Panc1 (cell line): Measurements from ENCODE around the gene AMN.

Source experiments
- POLR2AphosphoS5 ChIP-seq: IDR thresholded peaks from 2 replicates; pipeline ENCODE4 v1.6.1; 2012; ENCODE audit warnings: mild to moderate bottlenecking, low read depth, low read length, moderate library complexity
- SIN3A ChIP-seq: IDR thresholded peaks from 2 replicates; pipeline ENCODE4 v1.6.1; 2012; ENCODE audit warnings: low read depth, mild to moderate bottlenecking, low read length, moderate library complexity, borderline replicate concordance; ENCODE audit not compliant: insufficient read depth
- TCF7L2 ChIP-seq: IDR thresholded peaks from 2 replicates; pipeline ENCODE4 v1.6.1; 2011; ENCODE audit warnings: mild to moderate bottlenecking, low read depth, low read length, inconsistent platforms
- TF ChIP-seq, protein P1 (sequence below): fragments of 450-650 bp; IDR thresholded peaks from 2 replicates; pipeline ENCODE4 v1.5.1; 2017; ENCODE audit warnings: mild to moderate bottlenecking
- TF ChIP-seq, protein P2 (sequence below), 2 experiments: IDR thresholded peaks; 2 replicates each; pipeline ENCODE4 v1.6.1; 2011 to 2012; ENCODE audit warnings: low read depth in 2 of 2, control low read depth in 1 of 2, low read length in 1 of 2, mild to moderate bottlenecking in 1 of 2, moderate library complexity in 1 of 2; ENCODE audit not compliant: insufficient read depth in 1 of 2

DNA sequence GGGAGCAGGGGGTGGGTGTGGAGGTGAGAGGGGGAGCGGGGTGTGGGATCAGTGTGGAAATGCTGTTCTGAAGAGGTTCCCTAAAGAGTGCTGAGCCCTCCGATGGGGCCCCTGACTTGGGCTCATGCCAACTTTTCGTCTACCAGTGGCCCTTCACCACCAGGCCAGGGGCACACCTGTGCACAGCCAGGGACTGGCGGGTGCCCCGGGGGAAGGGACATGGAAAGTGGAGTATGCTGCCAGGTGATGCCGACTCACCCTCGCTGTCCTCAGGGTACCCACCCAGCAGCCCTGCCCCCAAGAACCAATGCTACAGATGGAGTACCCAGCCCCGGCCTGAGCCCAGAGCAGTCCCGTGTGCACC, 26.2 kb downstream of the AMN start:
- TF ChIP-seq, protein P1, sequence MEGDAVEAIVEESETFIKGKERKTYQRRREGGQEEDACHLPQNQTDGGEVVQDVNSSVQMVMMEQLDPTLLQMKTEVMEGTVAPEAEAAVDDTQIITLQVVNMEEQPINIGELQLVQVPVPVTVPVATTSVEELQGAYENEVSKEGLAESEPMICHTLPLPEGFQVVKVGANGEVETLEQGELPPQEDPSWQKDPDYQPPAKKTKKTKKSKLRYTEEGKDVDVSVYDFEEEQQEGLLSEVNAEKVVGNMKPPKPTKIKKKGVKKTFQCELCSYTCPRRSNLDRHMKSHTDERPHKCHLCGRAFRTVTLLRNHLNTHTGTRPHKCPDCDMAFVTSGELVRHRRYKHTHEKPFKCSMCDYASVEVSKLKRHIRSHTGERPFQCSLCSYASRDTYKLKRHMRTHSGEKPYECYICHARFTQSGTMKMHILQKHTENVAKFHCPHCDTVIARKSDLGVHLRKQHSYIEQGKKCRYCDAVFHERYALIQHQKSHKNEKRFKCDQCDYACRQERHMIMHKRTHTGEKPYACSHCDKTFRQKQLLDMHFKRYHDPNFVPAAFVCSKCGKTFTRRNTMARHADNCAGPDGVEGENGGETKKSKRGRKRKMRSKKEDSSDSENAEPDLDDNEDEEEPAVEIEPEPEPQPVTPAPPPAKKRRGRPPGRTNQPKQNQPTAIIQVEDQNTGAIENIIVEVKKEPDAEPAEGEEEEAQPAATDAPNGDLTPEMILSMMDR: no peak
- TF ChIP-seq SIN3A: no peak
- no peak for TF ChIP-seq POLR2AphosphoS5
- no peak for TF ChIP-seq TCF7L2
- TF ChIP-seq, protein P2, sequence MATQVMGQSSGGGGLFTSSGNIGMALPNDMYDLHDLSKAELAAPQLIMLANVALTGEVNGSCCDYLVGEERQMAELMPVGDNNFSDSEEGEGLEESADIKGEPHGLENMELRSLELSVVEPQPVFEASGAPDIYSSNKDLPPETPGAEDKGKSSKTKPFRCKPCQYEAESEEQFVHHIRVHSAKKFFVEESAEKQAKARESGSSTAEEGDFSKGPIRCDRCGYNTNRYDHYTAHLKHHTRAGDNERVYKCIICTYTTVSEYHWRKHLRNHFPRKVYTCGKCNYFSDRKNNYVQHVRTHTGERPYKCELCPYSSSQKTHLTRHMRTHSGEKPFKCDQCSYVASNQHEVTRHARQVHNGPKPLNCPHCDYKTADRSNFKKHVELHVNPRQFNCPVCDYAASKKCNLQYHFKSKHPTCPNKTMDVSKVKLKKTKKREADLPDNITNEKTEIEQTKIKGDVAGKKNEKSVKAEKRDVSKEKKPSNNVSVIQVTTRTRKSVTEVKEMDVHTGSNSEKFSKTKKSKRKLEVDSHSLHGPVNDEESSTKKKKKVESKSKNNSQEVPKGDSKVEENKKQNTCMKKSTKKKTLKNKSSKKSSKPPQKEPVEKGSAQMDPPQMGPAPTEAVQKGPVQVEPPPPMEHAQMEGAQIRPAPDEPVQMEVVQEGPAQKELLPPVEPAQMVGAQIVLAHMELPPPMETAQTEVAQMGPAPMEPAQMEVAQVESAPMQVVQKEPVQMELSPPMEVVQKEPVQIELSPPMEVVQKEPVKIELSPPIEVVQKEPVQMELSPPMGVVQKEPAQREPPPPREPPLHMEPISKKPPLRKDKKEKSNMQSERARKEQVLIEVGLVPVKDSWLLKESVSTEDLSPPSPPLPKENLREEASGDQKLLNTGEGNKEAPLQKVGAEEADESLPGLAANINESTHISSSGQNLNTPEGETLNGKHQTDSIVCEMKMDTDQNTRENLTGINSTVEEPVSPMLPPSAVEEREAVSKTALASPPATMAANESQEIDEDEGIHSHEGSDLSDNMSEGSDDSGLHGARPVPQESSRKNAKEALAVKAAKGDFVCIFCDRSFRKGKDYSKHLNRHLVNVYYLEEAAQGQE (IDR thresholded peaks at IDR 0.05; ENCODE audit: insufficient read depth in 1 of 2, low read depth in 2 of 2, low read length in 1 of 2): no peak
